Measurements from ENCODE around the gene C1orf167. TPM values are rescaled to one million over a fixed set of nuclear protein-coding genes. Genes with fewer than 3 reads are reported as not detected.

Gene C1orf167
- total and polyA plus RNA-seq, 3 experiments from 2014 or later, result 0.81 TPM; not detected in 2

DNA sequence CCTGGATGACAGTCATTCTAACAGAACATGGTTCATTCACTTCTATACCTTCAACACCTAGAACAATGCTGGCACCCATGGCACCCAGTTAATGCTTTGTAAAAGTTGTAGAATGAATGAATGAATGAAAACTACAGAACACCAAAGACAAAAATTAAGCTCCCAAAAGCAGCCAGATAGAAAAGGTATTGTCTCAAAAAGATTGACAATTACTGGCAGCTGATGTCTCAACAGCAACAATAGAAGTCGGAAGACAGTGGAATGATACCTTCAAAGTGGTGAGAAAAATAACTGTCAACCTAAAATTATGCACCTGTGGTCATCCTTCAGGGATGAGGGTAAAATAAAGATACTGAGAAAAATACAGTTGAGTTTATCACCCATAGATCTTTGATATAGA lies 4.9 kb upstream of the C1orf167 start:
- POLR2A ChIA-PET, result no interaction called here
- no peaks in the 10 kb centered on the region for H3K9me3 ChIP-seq (ENCODE audit: low read length)
- H3K4me3 ChIP-seq (ENCODE audit: low read length), result no peak overlapping the region
- CTCF ChIA-PET, result no interaction called here
- Mint-ChIP-seq H3K36me3 (no peaks in the 10 kb centered on the region), H3K27me3 (peaks cover 1 to 20% of the 10 kb centered on the region in 2 donors), H3K27ac (no peak overlapping the region), H3K4me1 (peaks cover 2 to 9% (median 6%) of the 10 kb centered on the region in 3 donors), H3K4me3 (no peak overlapping the region), H3K9me3 (no peaks in the 10 kb centered on the region)
- DNase-seq, result no peak
- H3K36me3 ChIP-seq (ENCODE audit: insufficient read depth, low read length), result no peaks in the 10 kb centered on the region
- no peaks in the 10 kb centered on the region for H3K27me3 ChIP-seq (ENCODE audit: insufficient read depth, low read length, poor library complexity, severe bottlenecking)
- H3K4me1 ChIP-seq (ENCODE audit: insufficient read depth, low read length), result no peaks in the 10 kb centered on the region
- H3K27ac ChIP-seq (ENCODE audit: low read depth, low read length), result no peak overlapping the region

DNA sequence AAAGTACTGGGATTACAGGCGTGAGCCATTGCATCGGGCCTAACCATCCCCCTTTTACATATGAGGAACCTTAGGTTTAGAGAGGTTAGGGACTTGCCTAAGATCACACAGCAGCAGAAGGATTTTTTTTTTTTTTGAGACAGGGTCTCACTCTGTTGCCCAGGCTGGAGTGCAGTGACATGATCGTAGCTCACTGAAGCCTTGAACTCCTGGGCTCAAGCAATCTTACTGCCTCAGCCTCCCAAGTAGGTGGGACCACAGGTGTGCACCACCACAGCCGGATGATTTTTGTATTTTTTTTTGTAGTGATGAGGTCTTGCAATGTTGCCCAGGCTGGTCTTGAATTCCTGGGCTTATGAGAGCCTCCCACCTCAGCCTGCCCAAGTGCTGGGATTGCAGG lies 2.2 kb upstream of the C1orf167 start:
- peaks cover 2 to 10% (median 10%) of the 10 kb centered on the region in 3 donors for H3K4me1 Mint-ChIP-seq
- no peaks in the 10 kb centered on the region for H3K36me3 ChIP-seq (ENCODE audit: insufficient read depth, low read length)
- no peaks in the 10 kb centered on the region for H3K9me3 ChIP-seq (ENCODE audit: low read length)
- no peaks in the 10 kb centered on the region for H3K9me3 Mint-ChIP-seq
- H3K27me3 ChIP-seq (ENCODE audit: insufficient read depth, low read length, poor library complexity, severe bottlenecking), result no peaks in the 10 kb centered on the region
- POLR2A ChIA-PET, result no interaction called here
- H3K4me3 ChIP-seq (ENCODE audit: low read length), result no peak overlapping the region
- no peak overlapping the region for H3K4me3 Mint-ChIP-seq
- H3K27ac ChIP-seq (ENCODE audit: low read depth, low read length), result no peak overlapping the region
- no peaks in the 10 kb centered on the region for H3K36me3 Mint-ChIP-seq
- CTCF ChIA-PET, result no interaction called here
- H3K27ac Mint-ChIP-seq, result no peak overlapping the region
- no peaks in the 10 kb centered on the region for H3K4me1 ChIP-seq (ENCODE audit: insufficient read depth, low read length)
- H3K27me3 Mint-ChIP-seq, result peaks cover 13 to 35% of the 10 kb centered on the region in 2 donors
- DNase-seq, result no peak

DNA sequence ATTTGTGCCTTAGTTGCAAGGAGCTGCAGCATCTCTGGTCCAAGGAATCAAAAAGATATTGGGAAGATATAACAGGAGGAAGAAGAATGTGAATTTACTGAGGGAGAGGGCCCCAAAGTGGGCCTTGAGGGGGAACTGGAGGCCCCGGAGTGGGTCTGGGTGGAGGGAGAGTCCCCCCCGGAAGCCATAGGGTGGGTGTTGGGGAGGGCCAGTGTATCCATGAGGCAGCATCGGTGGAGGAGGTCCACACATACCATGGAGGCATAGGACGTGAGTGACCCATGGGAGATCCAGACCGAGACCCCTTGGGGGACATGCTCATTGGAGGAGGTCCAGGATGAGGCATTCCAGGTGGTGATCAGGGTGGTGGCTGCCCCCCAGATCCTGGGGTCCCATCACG lies 708 bp upstream of the C1orf167 start:
- Histone ChIP-seq H3K4me3 (ENCODE audit: low read length) (no peak overlapping the region), H3K27ac (ENCODE audit: low read depth, low read length) (no peak overlapping the region), H3K36me3 (ENCODE audit: insufficient read depth, low read length) (no peaks in the 10 kb centered on the region), H3K4me1 (ENCODE audit: insufficient read depth, low read length) (no peaks in the 10 kb centered on the region), H3K27me3 (ENCODE audit: insufficient read depth, low read length, poor library complexity, severe bottlenecking) (no peaks in the 10 kb centered on the region), H3K9me3 (ENCODE audit: low read length) (no peaks in the 10 kb centered on the region)
- Mint-ChIP-seq H3K4me3 (peak overlapping the region in 2 of 7 donors; percentile 33 to 39), H3K9me3 (no peaks in the 10 kb centered on the region), H3K4me1 (peaks cover 2 to 10% (median 10%) of the 10 kb centered on the region in 3 donors), H3K27me3 (peaks cover 18 to 39% of the 10 kb centered on the region in 2 donors), H3K27ac (peak overlapping the region in 1 of 8 donors; percentile 47), H3K36me3 (no peaks in the 10 kb centered on the region)
- ChIA-PET CTCF (interaction anchor here (1.0 kb wide), 1 partner anchor 117 kb away, joined by 3 read pairs; no protein-coding TSS in a partner anchor), POLR2A (no interaction called here)
- DNase-seq, result no peak

DNA sequence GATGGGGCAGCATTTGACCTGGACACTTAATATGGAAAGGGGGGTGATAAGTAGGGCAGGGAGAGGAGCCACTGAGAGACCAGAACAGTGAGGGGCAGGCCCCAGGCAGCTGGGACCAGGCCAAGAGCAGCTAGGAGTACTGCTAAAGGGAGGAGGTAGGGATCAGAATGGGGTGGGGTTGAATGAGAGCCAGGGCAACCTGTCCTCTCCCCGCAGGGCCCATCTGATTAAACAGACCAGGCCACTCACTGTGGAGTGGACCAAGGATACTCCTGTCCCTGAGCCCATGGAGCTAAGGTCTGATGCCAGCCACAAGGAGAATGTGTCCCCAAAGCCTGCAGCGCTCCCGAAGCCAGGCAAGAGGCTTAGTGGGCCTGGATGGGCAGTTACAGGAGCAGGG lies 2.1 kb downstream of the C1orf167 start:
- Mint-ChIP-seq H3K4me3 (no peak overlapping the region), H3K27me3 (peaks cover 18 to 31% of the 10 kb centered on the region in 2 donors), H3K36me3 (no peaks in the 10 kb centered on the region), H3K9me3 (no peaks in the 10 kb centered on the region), H3K4me1 (peaks cover 2 to 10% (median 10%) of the 10 kb centered on the region in 3 donors), H3K27ac (no peak overlapping the region)
- ChIA-PET CTCF (no interaction called here), POLR2A (no interaction called here)
- H3K4me1 ChIP-seq (ENCODE audit: insufficient read depth, low read length), result no peaks in the 10 kb centered on the region
- no peak overlapping the region for H3K4me3 ChIP-seq (ENCODE audit: low read length)
- H3K36me3 ChIP-seq (ENCODE audit: insufficient read depth, low read length), result no peaks in the 10 kb centered on the region
- no peaks in the 10 kb centered on the region for H3K27me3 ChIP-seq (ENCODE audit: insufficient read depth, low read length, poor library complexity, severe bottlenecking)
- no peaks in the 10 kb centered on the region for H3K9me3 ChIP-seq (ENCODE audit: low read length)
- no peak overlapping the region for H3K27ac ChIP-seq (ENCODE audit: low read depth, low read length)
- no peak for DNase-seq

DNA sequence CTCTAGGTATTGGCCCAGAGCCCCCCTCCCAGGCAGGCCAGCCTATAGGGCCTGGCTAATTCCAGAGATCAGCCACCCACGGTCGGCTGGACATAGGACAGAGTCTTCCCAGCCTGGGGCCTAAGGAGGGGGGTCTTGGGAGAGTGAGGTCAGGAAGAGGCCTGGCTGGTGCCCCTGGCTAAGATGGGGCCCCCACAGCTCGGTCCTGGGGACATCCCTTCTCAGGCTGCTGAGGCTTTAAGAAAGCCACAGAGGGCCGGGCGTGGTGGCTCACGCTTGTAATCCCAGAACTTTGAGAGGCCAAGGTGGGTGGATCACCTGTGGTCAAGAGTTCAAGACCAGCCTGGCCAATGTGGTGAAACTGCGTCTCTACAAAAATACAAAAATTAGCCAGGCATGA lies 2.5 kb downstream of the C1orf167 start:
- no peaks in the 10 kb centered on the region for H3K36me3 Mint-ChIP-seq
- Histone ChIP-seq H3K27me3 (ENCODE audit: insufficient read depth, low read length, poor library complexity, severe bottlenecking) (no peaks in the 10 kb centered on the region), H3K9me3 (ENCODE audit: low read length) (no peaks in the 10 kb centered on the region), H3K4me1 (ENCODE audit: insufficient read depth, low read length) (no peaks in the 10 kb centered on the region), H3K36me3 (ENCODE audit: insufficient read depth, low read length) (no peaks in the 10 kb centered on the region), H3K27ac (ENCODE audit: low read depth, low read length) (no peak overlapping the region), H3K4me3 (ENCODE audit: low read length) (no peak overlapping the region)
- H3K4me3 Mint-ChIP-seq, result no peak overlapping the region
- no peak overlapping the region for H3K27ac Mint-ChIP-seq
- CTCF ChIA-PET, result no interaction called here
- H3K27me3 Mint-ChIP-seq, result peaks cover 18 to 31% of the 10 kb centered on the region in 2 donors
- DNase-seq, result no peak
- H3K9me3 Mint-ChIP-seq, result no peaks in the 10 kb centered on the region
- peaks cover 2 to 10% (median 10%) of the 10 kb centered on the region in 3 donors for H3K4me1 Mint-ChIP-seq
- POLR2A ChIA-PET, result no interaction called here

DNA sequence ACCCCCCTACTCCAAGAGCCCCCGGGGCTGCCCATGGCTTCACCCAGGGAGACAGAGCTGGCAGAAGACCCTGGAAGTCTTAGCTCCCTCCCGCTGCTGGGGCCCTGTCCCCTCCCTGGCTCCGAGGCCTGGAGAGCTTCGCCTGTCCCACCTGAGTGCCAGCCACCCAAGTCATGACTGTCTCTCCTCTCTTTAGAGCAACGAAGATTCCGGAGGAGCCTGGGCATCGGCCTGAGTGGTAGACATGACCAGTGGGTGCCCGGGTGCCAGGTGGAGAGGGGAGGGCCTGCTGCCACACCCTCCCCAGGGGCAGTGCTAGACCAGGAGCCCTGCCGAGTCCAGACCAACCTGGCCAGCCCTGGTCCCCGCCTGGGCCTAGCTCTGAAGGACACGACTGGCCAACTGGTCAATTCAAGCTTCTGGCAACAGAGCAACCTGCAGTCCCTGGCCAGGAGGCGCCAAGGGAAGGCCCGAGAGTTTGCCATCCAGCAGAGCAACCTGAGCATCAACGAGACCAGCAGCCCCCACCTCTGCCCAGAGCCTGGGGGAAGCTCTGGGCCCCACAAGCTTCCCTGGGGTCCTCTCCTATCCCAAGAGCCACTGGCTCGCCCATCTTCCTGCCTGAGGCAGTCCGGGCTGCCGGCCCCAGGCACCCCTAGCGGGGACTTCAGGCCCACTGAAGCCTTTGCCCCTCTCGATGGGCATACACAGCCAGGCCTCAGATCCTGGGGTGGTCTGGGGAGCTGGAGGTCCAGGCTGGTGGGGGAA lies 3.9 kb downstream of the C1orf167 start:
- Mint-ChIP-seq H3K4me3 (no peak overlapping the region), H3K27me3 (peaks cover 18 to 25% of the 10 kb centered on the region in 2 donors), H3K27ac (no peak overlapping the region), H3K36me3 (no peaks in the 10 kb centered on the region), H3K4me1 (peaks cover 2 to 10% (median 10%) of the 10 kb centered on the region in 3 donors), H3K9me3 (no peaks in the 10 kb centered on the region)
- Histone ChIP-seq H3K4me3 (ENCODE audit: low read length) (no peak overlapping the region), H3K4me1 (ENCODE audit: insufficient read depth, low read length) (no peaks in the 10 kb centered on the region), H3K36me3 (ENCODE audit: insufficient read depth, low read length) (no peaks in the 10 kb centered on the region), H3K27ac (ENCODE audit: low read depth, low read length) (no peak overlapping the region), H3K27me3 (ENCODE audit: insufficient read depth, low read length, poor library complexity, severe bottlenecking) (no peaks in the 10 kb centered on the region), H3K9me3 (ENCODE audit: low read length) (no peaks in the 10 kb centered on the region)
- ChIA-PET CTCF (no interaction called here), POLR2A (no interaction called here)
- DNase-seq, result no peak

DNA sequence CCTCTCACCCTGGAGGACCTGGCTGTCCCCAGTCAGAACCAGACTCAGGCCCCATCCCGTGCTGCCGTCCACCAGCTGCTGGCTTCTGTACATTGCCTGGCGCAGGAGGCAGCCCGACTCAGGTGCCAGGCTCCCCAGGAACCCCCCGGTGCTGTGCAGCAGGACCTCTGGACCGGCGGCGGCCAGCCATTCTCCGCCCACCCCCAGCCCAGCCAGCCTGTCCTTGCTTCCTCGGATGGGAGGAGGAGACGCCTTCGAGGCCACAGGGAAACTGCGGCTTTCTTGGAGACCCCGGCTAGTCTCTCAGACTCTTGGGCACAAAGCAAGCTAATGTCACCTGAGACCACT lies 4.4 kb downstream of the C1orf167 start:
- no peaks in the 10 kb centered on the region for H3K36me3 Mint-ChIP-seq
- ChIA-PET CTCF (no interaction called here), POLR2A (no interaction called here)
- H3K27me3 Mint-ChIP-seq, result peaks cover 18 to 21% of the 10 kb centered on the region in 2 donors
- H3K27ac Mint-ChIP-seq, result no peak overlapping the region
- Histone ChIP-seq H3K36me3 (ENCODE audit: insufficient read depth, low read length) (no peaks in the 10 kb centered on the region), H3K4me1 (ENCODE audit: insufficient read depth, low read length) (no peaks in the 10 kb centered on the region), H3K4me3 (ENCODE audit: low read length) (no peak overlapping the region), H3K27me3 (ENCODE audit: insufficient read depth, low read length, poor library complexity, severe bottlenecking) (no peaks in the 10 kb centered on the region), H3K9me3 (ENCODE audit: low read length) (no peaks in the 10 kb centered on the region), H3K27ac (ENCODE audit: low read depth, low read length) (no peak overlapping the region)
- no peaks in the 10 kb centered on the region for H3K9me3 Mint-ChIP-seq
- no peak overlapping the region for H3K4me3 Mint-ChIP-seq
- DNase-seq, result no peak
- peaks cover 0 to 10% (median 6%) of the 10 kb centered on the region in 3 donors for H3K4me1 Mint-ChIP-seq

DNA sequence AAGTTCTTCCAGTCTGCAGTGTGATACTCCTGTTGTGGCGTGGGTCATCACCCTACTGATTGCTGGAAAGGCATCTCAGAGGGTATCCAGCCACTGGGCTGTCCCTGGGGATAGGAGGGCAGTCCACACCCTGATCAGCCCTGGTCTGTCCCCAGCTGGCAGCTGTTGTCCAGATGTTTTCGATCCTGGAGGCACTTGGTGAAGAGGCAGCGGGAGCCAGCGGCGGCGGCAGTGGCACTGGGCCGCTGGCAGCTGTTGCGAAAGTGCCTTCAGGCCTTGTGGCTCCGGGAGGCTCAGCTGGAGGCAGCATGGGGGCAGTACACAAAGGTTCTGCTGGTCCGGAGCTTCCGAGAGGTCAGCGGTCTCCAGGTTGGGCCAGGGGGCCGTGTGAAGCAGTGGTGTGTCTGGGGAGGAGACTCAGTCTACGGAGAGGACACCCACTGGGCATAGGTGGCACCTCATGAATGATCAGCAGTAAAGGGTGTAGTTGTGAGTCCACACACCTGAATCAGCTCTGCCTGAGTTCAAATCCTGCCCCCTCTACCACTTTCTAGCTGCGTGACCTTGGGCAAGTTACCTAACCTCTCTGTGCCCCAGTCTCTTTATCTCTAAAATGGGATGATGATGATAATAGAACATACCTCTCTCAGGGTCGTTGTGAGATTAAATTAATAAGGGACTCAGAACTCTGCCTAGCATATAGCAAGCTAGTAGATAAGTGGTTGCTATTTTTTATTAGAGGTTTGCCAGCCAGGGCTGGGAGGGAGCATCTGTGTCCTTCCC lies 6.1 kb downstream of the C1orf167 start:
- Histone ChIP-seq H3K4me3 (ENCODE audit: low read length) (no peak overlapping the region), H3K27me3 (ENCODE audit: insufficient read depth, low read length, poor library complexity, severe bottlenecking) (no peaks in the 10 kb centered on the region), H3K9me3 (ENCODE audit: low read length) (no peaks in the 10 kb centered on the region), H3K36me3 (ENCODE audit: insufficient read depth, low read length) (no peaks in the 10 kb centered on the region), H3K4me1 (ENCODE audit: insufficient read depth, low read length) (no peaks in the 10 kb centered on the region), H3K27ac (ENCODE audit: low read depth, low read length) (no peak overlapping the region)
- DNase-seq, result no peak
- Mint-ChIP-seq H3K36me3 (no peaks in the 10 kb centered on the region), H3K4me1 (no peaks in the 10 kb centered on the region), H3K9me3 (no peaks in the 10 kb centered on the region), H3K4me3 (no peak overlapping the region), H3K27ac (no peak overlapping the region), H3K27me3 (peaks cover 9 to 11% of the 10 kb centered on the region in 2 donors)
- POLR2A ChIA-PET, result no interaction called here
- CTCF ChIA-PET, result no interaction called here
